ENCODE measurements around the gene TEX30.

- TF ChIP-seq POLR2AphosphoS5 (IDR thresholded peaks at IDR 0.05; ENCODE audit: low read depth, low read length): no peak
- no peak for TF ChIP-seq TAF1 (IDR thresholded peaks at IDR 0.05; ENCODE audit: low read depth, low read length)
- no peak for TF ChIP-seq POU2F2 (IDR thresholded peaks at IDR 0.05; ENCODE audit: low read depth, low read length)
- TF ChIP-seq POLR2A (IDR thresholded peaks at IDR 0.05; ENCODE audit: low read depth, low read length): no peak
- no peak for TF ChIP-seq PAX5 (IDR thresholded peaks at IDR 0.05; ENCODE audit: insufficient read depth, low read length, severe bottlenecking)
Measured at GRCh38 chr13:102799426-102800144, 26.0 kb upstream of the TEX30 start.
